Transverse colon (tissue), 4 donors: ENCODE results near the gene GPR153.

Experiments used
- EP300 ChIP-seq: sonication (generic); formaldehyde crosslinking; IDR thresholded peaks from one replicate; pipeline ENCODE4 v1.6.1; 2017; ENCODE audit warnings: antibody characterized with exemption, low read depth
- POLR2A ChIP-seq: fragments of 450-650 bp; IDR thresholded peaks from one replicate; pipeline ENCODE4 v1.6.1; 2016; ENCODE audit warnings: antibody characterized with exemption, mild to moderate bottlenecking, moderate library complexity
- POLR2AphosphoS5 ChIP-seq, 3 donors: sonication (generic); formaldehyde crosslinking; IDR thresholded peaks; one replicate each; pipeline ENCODE4 v1.6.1; 2016; ENCODE audit warnings: antibody characterized with exemption in 3 of 3
- TF ChIP-seq, protein P1 (sequence below), 5 experiments: fragments of 200-600 bp in 3 of 5; fragments of 450-650 bp in 2 of 5; sonication (generic) in 3 of 5; IDR thresholded peaks; 1 replicate in 2 of 5; 2 replicates in 3 of 5; pipeline ENCODE4 v1.5.1; 2016 to 2017; ENCODE audit warnings: antibody characterized with exemption in 5 of 5, inconsistent platforms in 3 of 5, mild to moderate bottlenecking in 2 of 5, moderate library complexity in 1 of 5

DNA sequence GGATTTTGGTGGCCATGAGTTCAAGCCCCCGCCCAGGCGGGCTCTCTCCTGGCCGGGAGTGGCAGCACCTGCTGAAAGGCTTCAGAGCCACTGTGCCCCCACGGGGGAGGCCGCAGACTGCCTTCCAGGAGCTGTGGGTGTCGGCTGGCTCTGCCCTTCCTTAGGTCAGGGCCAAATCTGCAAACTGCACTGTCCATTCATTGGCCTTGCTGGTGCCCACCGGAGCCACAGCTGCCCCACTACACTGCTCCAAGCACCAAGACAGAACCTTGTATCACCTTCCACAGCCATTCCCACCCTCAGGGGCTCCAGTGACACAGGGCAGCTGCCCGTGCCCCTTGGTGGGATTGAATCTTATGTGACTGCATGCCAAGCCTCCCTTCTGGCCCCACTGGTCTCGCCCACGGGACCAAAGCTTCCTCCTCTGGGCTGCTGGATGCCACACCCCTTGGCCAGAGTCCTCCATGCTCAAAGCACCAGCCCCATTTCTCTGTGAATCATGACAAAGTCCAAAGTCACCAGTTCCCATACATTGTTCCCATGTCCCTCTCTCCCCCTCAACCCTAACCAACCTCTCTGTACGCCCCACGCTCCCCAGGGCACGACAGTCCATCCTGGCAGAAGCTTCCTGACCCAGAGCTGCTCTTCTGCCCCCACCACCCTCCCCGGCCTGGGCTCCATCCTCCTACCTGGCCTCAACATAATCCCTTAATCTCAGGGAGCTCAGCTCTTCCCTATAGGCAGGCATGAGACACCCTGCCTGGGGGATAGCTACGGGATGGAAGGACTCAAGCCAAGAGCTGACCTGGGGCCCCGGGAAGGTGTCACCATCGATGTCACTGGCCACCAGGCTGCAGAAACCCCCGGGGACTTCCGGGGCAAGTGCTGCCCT, 20.9 kb upstream of the GPR153 start:
- TF ChIP-seq POLR2AphosphoS5 (IDR thresholded peaks at IDR 0.05) (no peak), POLR2A (no peak), EP300 (no peak)
- TF ChIP-seq, protein P1, sequence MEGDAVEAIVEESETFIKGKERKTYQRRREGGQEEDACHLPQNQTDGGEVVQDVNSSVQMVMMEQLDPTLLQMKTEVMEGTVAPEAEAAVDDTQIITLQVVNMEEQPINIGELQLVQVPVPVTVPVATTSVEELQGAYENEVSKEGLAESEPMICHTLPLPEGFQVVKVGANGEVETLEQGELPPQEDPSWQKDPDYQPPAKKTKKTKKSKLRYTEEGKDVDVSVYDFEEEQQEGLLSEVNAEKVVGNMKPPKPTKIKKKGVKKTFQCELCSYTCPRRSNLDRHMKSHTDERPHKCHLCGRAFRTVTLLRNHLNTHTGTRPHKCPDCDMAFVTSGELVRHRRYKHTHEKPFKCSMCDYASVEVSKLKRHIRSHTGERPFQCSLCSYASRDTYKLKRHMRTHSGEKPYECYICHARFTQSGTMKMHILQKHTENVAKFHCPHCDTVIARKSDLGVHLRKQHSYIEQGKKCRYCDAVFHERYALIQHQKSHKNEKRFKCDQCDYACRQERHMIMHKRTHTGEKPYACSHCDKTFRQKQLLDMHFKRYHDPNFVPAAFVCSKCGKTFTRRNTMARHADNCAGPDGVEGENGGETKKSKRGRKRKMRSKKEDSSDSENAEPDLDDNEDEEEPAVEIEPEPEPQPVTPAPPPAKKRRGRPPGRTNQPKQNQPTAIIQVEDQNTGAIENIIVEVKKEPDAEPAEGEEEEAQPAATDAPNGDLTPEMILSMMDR (IDR thresholded peaks at IDR 0.05), result no peak
